GM19452 (cell line): ENCODE results near the gene SMIM21.

Source experiments
- ATAC-seq: cut with Tn5 transposase; IDR thresholded peaks from one replicate; pipeline ENCODE4 v1.9.1; 2021; ENCODE audit not compliant: unreplicated experiment

SMIM21 gene

DNA sequence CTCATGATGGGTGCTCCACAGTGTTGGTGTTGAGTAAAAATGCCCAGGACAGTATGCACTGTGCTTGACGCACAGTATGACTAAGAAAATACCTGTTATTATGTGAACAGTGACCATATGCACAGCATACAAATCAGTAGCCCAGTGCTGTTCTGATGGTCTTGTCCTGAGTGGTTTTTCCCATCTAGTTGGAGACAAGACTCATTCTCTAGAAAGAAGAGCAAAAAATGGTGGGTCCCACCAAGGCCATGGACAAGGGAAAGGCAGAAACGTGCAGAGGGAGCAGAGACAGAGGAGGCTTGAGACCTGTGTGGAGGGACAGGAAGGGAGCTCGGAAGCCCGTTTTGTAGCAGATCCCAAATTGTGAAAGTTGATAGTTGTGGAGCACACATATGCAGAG, 987 bp upstream of the SMIM21 start:
- ATAC-seq, result no peak

DNA sequence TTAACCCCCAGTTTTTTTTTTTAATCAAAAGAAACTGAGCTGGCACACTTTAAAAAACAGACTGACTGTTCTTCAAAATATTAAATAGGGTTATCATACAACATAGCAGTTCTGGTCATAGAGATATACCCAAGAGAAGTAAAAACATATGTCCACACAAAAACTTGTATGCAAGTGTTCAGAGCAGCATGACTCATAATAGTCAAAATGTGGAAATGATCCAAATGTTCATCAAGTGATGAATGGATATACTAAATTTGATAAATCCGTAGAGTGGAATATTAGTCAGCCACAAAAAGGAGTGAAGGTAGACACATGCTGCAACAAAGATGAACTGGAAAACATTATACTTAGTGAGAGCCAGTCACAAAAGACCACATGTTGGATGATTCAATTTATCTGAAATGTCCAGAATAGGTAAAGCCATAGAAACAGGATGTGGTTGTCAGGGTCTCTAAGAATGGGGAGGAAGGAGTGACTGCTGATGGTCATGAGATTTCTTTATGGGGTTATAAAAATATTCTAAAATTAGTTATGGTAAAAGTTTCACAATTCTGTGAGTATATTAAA, 5.1 kb downstream of the SMIM21 start:
- no peak for ATAC-seq

- no peak for ATAC-seq
Measured at GRCh38 chr18:75421656-75422055, 5.8 kb downstream of the SMIM21 start.

DNA sequence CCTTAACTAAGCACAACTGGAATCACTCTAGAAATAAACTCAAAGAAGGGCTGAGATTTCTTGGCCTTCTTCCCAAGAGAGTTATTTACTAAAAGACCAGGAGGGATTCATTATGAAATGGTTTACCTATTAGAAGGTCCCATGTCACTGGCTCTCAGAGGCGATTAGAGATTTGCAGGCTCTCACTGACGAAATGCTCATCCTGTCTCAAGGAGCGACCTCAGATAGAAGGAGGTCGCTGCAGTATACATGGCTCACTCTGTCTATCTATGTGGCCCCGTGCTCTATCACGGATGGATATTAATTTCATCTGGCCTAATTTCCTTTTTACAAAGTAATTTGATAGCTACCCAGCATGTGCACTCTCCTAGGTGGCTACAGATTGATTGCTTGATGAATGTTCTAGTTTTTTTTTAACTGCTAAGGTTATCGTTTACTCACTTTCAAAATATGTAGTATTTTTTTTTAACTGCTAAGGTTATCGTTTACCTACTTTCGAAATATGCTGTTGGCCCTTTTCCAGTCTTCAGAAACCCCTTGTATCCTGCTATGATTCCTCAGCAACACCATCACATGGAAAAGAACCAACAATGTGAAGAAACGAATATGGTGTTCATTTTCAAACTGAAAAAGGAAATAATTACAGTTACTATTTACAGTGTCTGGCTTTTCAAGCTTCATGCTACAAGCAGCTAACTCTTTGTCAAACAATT, 9.1 kb downstream of the SMIM21 start:
- ATAC-seq, result no peak

- no peak for ATAC-seq
Measured at GRCh38 chr18:75410611-75411010, 16.9 kb downstream of the SMIM21 start.

- ATAC-seq, result no peak
Measured at GRCh38 chr18:75409806-75410205, 17.7 kb downstream of the SMIM21 start.

- no peak for ATAC-seq
Measured at GRCh38 chr18:75408554-75409506, 18.7 kb downstream of the SMIM21 start.

DNA sequence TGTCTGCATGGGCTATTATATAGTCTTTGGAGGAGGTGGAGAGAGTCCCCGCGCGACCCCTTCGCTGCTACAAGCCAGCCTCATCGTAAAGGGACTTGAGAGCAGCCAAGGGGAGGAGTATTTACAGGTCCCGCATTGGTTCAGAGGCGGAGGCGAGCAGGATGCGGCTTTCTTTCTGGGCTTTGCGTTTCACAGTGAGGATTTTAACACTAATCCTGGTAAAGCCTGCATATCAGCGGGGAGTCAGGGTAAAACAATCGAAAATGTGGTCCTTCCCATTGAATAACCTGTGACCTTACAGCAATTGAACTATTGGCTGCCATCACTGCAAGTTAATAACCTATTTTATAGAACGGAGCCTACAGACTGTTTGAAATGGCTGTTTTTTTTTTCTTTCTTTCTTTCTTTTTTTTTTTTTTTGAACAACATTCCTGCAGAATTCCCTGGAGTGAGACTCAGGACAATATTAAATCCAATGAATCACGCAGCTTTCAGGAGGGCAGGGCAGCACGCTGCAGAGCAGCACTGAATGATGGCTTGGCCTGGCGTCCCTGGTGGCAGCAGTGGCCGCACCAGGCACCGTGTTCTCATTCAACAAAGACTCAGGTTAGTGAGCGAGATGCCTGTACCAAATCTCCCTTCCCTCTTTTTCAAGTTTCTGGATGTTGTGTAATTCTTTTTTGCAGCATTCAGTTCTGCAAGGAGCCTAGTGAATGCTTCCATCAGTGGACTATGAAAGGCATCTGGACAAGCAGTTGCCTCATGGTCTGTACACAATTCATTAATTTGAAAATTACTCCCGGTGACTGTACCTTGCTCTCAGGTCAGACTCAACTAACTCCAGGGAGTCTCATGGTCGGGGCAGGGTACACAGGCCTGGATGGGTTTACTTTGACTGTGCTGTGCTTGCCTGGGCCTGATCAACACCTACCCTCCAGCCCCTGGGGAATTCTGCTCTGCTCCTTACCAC, 19.8 kb downstream of the SMIM21 start:
- no peak for ATAC-seq

GRCh38 chr18:75406491-75407445, 20.7 kb downstream of the SMIM21 start:
- no peak for ATAC-seq

- ATAC-seq, result no peak
Measured at GRCh38 chr18:75405351-75405750, 22.2 kb downstream of the SMIM21 start.

DNA sequence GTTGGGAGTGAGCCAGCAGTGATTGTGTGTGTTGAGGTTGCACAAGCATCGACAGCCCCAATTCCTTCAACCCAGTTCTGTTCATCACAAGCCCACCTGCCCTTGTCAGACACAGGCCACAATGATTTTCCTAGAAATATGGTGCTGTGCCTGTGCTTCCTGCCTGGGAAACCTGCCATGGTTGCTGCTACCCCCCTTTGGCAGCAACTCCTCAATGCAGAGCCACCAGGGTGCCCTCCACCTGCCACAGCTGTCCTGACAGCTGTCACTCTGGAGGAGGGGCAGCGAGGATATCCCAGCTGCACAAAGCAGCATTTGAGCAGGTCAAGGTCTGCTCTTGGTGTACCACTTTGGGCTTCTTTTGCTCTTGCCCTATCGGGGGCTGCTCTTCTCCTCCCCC, 27.1 kb downstream of the SMIM21 start:
- no peak for ATAC-seq

DNA sequence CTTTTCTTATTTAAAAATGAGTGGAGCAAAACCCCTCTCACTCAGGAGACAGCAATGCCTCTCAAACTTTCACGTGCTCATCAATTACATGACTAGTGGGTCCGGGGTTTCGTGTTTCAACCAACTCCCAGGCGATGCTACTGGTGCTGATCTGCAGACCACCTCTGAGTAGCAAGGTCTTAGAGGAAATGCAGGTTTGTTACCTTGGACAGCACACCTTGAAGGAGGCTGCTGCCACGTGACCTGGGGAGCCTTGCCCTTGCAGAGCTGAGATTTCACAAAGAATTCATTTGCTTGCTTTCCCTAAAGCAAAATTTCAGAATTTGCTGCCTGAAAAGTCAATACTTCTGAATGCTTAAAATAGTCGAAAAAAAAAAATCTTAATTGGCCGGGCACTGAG, 32.4 kb downstream of the SMIM21 start:
- no peak for ATAC-seq

GRCh38 chr18:75393721-75394120, 33.8 kb downstream of the SMIM21 start:
- ATAC-seq, result no peak

DNA sequence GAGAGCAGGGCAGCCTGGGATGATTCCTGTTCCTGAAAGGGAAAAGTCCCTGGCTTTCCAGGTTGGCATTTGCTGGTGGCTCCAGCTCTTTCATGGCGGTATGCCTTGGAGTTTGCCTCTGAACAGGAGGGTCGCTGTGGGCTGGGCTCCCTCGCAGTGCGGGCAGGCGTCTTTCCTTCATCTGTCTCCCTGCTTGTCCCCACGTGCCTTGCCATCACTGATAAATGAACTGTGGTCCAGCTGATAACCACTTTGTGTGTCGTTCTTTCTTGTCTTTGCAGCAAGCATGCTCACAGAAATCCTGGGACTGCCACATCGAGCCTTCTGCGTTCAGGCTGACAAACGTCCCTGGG, 35.3 kb downstream of the SMIM21 start:
- ATAC-seq, result no peak

GRCh38 chr18:75391279-75392225, 36.0 kb downstream of the SMIM21 start:
- no peak for ATAC-seq

GRCh38 chr18:75390854-75391253, 36.6 kb downstream of the SMIM21 start:
- no peak for ATAC-seq

- no peak for ATAC-seq
Measured at GRCh38 chr18:75384144-75384543, 43.4 kb downstream of the SMIM21 start.
